HepG2 (cell line): ENCODE results near the gene TUBB4B. TPM values are rescaled to one million over a fixed set of nuclear protein-coding genes. Genes with fewer than 3 reads are reported as not detected.

Source experiments
- AKAP8 ChIP-seq: sonication (generic); formaldehyde crosslinking; IDR thresholded peaks from 2 replicates; pipeline ENCODE4 v1.5.1; 2020; ENCODE audit warnings: mild to moderate bottlenecking, missing genetic modification reagents
- BRF2 ChIP-seq: sonication (generic); formaldehyde crosslinking; IDR thresholded peaks from 2 replicates; pipeline ENCODE4 v1.8.1; 2022; ENCODE audit warnings: mild to moderate bottlenecking, missing genetic modification reagents
- DZIP1 ChIP-seq: sonication (generic); formaldehyde crosslinking; IDR thresholded peaks from 2 replicates; pipeline ENCODE4 v1.5.0; 2020; ENCODE audit warnings: mild to moderate bottlenecking, missing genetic modification reagents
- EZH2 ChIP-seq: conservative IDR thresholded peaks from 2 replicates; pipeline ENCODE4 v1.6.1; 2012; ENCODE audit warnings: mild to moderate bottlenecking, low read depth, low read length, moderate library complexity
- HNRNPUL1 ChIP-seq: fragments of 200-400 bp; formaldehyde crosslinking; IDR thresholded peaks from 2 replicates; pipeline ENCODE4 v1.6.1; 2017; ENCODE audit warnings: low read depth, mild to moderate bottlenecking, low read length, moderate library complexity
- HOXA7 ChIP-seq: sonication (generic); formaldehyde crosslinking; IDR thresholded peaks from 2 replicates; pipeline ENCODE4 v1.8.1; 2022; ENCODE audit warnings: mild to moderate bottlenecking, missing genetic modification reagents, moderate library complexity
- JARID2 ChIP-seq: sonication (generic); formaldehyde crosslinking; IDR thresholded peaks from 2 replicates; pipeline ENCODE4 v1.8.1; 2023; ENCODE audit warnings: missing genetic modification reagents, inconsistent platforms; ENCODE audit not compliant: insufficient replicate concordance
- KLF6 ChIP-seq: IDR thresholded peaks from 2 replicates; pipeline ENCODE4 v1.8.0; 2016; ENCODE audit warnings: missing biosample characterization, missing genetic modification reagents
- NFE2L2 ChIP-seq: fragments of 150-350 bp; IDR thresholded peaks from 2 replicates; pipeline ENCODE4 v1.6.1; 2014; ENCODE audit warnings: low read length
- PHF5A ChIP-seq: IDR thresholded peaks from one replicate; pipeline ENCODE4 v1.6.1; 2018; ENCODE audit warnings: low read depth, missing genetic modification reagents; ENCODE audit not compliant: unreplicated experiment
- SAFB2 ChIP-seq: sonication (generic); formaldehyde crosslinking; IDR thresholded peaks from 2 replicates; pipeline ENCODE4 v1.5.1; 2020; ENCODE audit warnings: missing genetic modification reagents, low read depth, mild to moderate bottlenecking, borderline replicate concordance
- SNRNP70 ChIP-seq: fragments of 200-400 bp; formaldehyde crosslinking; IDR thresholded peaks from 2 replicates; pipeline ENCODE4 v1.6.1; 2017; ENCODE audit warnings: mild to moderate bottlenecking, low read depth, low read length, moderate library complexity
- SPEN ChIP-seq: sonication (generic); formaldehyde crosslinking; IDR thresholded peaks from 2 replicates; pipeline ENCODE4 v1.5.1; 2020; ENCODE audit warnings: low read depth, mild to moderate bottlenecking, missing genetic modification reagents
- TOE1 ChIP-seq: sonication (generic); formaldehyde crosslinking; IDR thresholded peaks from 2 replicates; pipeline ENCODE4 v1.4.0; 2020; ENCODE audit warnings: mild to moderate bottlenecking, missing genetic modification reagents
- YEATS4 ChIP-seq: sonication (generic); formaldehyde crosslinking; IDR thresholded peaks from 2 replicates; pipeline ENCODE4 v1.4.0; 2020; ENCODE audit warnings: missing genetic modification reagents, borderline replicate concordance
- ZBTB7B ChIP-seq: sonication (generic); formaldehyde crosslinking; IDR thresholded peaks from 2 replicates; pipeline ENCODE4 v1.4.0; 2020; ENCODE audit warnings: missing genetic modification reagents
- ZC3H4 ChIP-seq: sonication (generic); formaldehyde crosslinking; IDR thresholded peaks from 2 replicates; pipeline ENCODE4 v1.4.0; 2020; ENCODE audit warnings: missing genetic modification reagents, borderline replicate concordance
- ZNF136 ChIP-seq: sonication (generic); formaldehyde crosslinking; IDR thresholded peaks from 2 replicates; pipeline ENCODE4 v1.8.1; 2022; ENCODE audit warnings: low read depth, mild to moderate bottlenecking, moderate library complexity, missing genetic modification reagents
- ZNF281 ChIP-seq: sonication (generic); formaldehyde crosslinking; IDR thresholded peaks from 2 replicates; pipeline ENCODE4 v1.4.0; 2020; ENCODE audit warnings: missing genetic modification reagents, borderline replicate concordance
- ZNF33B ChIP-seq: sonication (generic); formaldehyde crosslinking; IDR thresholded peaks from 2 replicates; pipeline ENCODE4 v1.5.1; 2020; ENCODE audit warnings: mild to moderate bottlenecking, missing genetic modification reagents
- ZNF44 ChIP-seq: sonication (generic); formaldehyde crosslinking; IDR thresholded peaks from 2 replicates; pipeline ENCODE4 v1.5.1; 2020; ENCODE audit warnings: mild to moderate bottlenecking, missing genetic modification reagents
- ZNF446 ChIP-seq: sonication (generic); formaldehyde crosslinking; IDR thresholded peaks from 2 replicates; pipeline ENCODE4 v1.5.0; 2020; ENCODE audit warnings: mild to moderate bottlenecking, missing genetic modification reagents
- ZNF878 ChIP-seq: sonication (generic); formaldehyde crosslinking; IDR thresholded peaks from 2 replicates; pipeline ENCODE4 v1.8.1; 2023; ENCODE audit warnings: mild to moderate bottlenecking, missing genetic modification reagents, moderate library complexity
- ZSCAN31 ChIP-seq: sonication (generic); formaldehyde crosslinking; IDR thresholded peaks from 2 replicates; pipeline ENCODE4 v1.5.0; 2020; ENCODE audit warnings: low read depth, mild to moderate bottlenecking, missing genetic modification reagents
- polyA plus RNA-seq, 8 experiments: library from polyadenylated mRNA; depleted of rRNA in 3 of 8; stranded (reverse) in 7 of 8; unstranded in 1 of 8; fragments of >200 nt; fragmentation: Illumina TruSeq in 4 of 8; extraction: Trizol in 4 of 8; gene quantifications; 2 replicates each; pipeline versions ENCODE4 v1.2.1 to v1.2.3, GENCODE V29; 2011 to 2016; ENCODE audit warnings: low read depth in 4 of 8, missing spikeins in 1 of 8, mixed read lengths in 1 of 8; ENCODE audit not compliant: insufficient read depth in 1 of 8
- total RNA-seq, 5 experiments: library from RNA; depleted of rRNA; stranded (reverse); fragments of >200 nt; fragmentation: Illumina TruSeq; extraction: Trizol; gene quantifications; 2 replicates each; pipeline ENCODE4 v1.2.3, GENCODE V29; 2016; ENCODE audit warnings: low read depth in 1 of 5

Gene TUBB4B
- total and polyA plus RNA-seq, 2 of the 13 experiments (the other 11 are each of a cell fraction or from before 2014, with no cell fraction given), result 182 to 412 TPM

DNA sequence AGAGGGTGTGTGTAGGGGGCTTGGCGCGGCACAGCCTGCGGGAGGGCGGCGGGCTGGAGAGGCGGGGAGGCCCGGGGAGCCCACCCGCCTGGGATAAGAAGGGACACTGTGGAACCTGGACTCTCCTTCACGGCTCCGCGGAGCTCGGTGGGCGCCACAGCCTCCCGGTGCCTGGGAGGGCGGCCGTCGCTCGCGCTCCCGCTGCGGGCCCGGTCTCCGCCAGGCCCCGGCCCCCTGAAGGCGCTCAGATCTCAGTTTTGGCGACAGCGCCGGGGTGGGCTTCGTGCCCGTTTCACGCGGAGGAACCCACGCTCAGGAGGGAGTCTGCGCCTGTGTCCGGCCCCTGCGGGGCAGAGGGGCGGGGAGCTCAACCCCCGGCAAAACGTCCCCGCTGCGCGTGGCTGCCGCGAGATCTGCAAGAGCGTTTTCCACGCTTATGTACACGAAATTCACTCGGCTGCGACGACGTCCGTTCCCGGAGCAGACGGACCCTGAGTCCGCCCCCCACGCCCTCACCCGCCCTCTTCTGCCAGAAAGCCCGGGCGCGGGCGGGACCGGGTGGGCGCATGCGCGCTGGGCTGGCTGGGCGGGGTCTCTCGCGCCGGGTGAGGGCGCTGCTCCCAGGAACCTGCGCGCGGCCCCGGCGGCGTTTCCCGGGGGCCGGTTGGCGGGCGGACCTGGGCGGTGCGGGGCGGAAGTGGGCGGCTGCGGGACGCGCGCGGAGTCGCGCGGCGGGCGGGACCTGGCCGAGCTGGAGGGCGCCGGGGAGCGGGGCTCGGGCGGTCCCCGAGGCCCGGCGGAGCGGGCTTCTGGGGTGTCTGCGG is 13.7 kb downstream of the TUBB4B start, which contains the start of gene NELFB (continued):
- TF ChIP-seq HOXA7 (CRISPR knock-in tag), result no peak
- TF ChIP-seq ZNF33B (CRISPR knock-in tag), result no peak
- no peak; the same call in 1 of the 2 replicates for TF ChIP-seq AKAP8 (CRISPR knock-in tag)
- TF ChIP-seq TOE1 (CRISPR knock-in tag), result peak; percentile 48
- TF ChIP-seq DZIP1 (CRISPR knock-in tag), result 0 out of 2 replicates have a peak, but pooled peaks have one; percentile 27
- TF ChIP-seq SAFB2 (CRISPR knock-in tag), result no peak; the same call in 1 of the 2 replicates
- TF ChIP-seq ZNF136 (CRISPR knock-in tag), result no peak
- TF ChIP-seq ZNF281 (CRISPR knock-in tag), result no peak
- TF ChIP-seq YEATS4, result 0 out of 2 replicates have a peak, but pooled peaks have one; percentile 69
- no peak for TF ChIP-seq ZSCAN31 (CRISPR knock-in tag)
- TF ChIP-seq KLF6 (CRISPR knock-in tag), result peak; percentile 33; the same call in 1 of the 2 replicates
- TF ChIP-seq NFE2L2, result no peak
- no peak for TF ChIP-seq JARID2 (CRISPR knock-in tag)
- no peak for TF ChIP-seq PHF5A
- no peak for TF ChIP-seq ZNF878 (CRISPR knock-in tag)
- 0 out of 2 replicates have a peak, but pooled peaks have one; percentile 55 for TF ChIP-seq ZNF446 (CRISPR knock-in tag)
- peak; percentile 46; the same call in 1 of the 2 replicates for TF ChIP-seq ZBTB7B (CRISPR knock-in tag)
- no peak for TF ChIP-seq ZNF44 (CRISPR knock-in tag)
- TF ChIP-seq HNRNPUL1, result no peak
- TF ChIP-seq SNRNP70, result no peak
- peak; percentile 56; the same call in 1 of the 2 replicates for TF ChIP-seq BRF2
- no peak for TF ChIP-seq ZC3H4
- peak; percentile 54 for TF ChIP-seq SPEN (CRISPR knock-in tag)
- no peak for TF ChIP-seq EZH2
